HFF-Myc (cell line): ENCODE results near the gene SYT7.

ENCODE experiments used
- DNase-seq: peaks from one replicate; pipeline ENCODE4 v3.0.0-alpha.2; 2011; ENCODE audit warnings: low read depth; ENCODE audit errors: extremely low read depth
- H3K4me3 ChIP-seq: replicated peaks from 2 replicates; pipeline ENCODE4 v1.5.1; 2011; ENCODE audit warnings: low read depth, mild to moderate bottlenecking, control low read depth, low read length
- CTCF ChIP-seq: IDR thresholded peaks from 2 replicates; pipeline ENCODE4 v1.5.1; 2012; ENCODE audit warnings: mild to moderate bottlenecking, low read depth, low read length, control low read depth; ENCODE audit errors: missing control alignments

SYT7 gene

GRCh38 chr11:61609000-61609979 is 28.4 kb upstream of the SYT7 start:
- TF ChIP-seq CTCF: no peak
- no peak overlapping the region for H3K4me3 ChIP-seq
- DNase-seq: no peak

- TF ChIP-seq CTCF: no peak
- no peak overlapping the region for H3K4me3 ChIP-seq
- DNase-seq: no peak
Observed at GRCh38 chr11:61607920-61608599, 27.2 kb upstream of the SYT7 start.

GRCh38 chr11:61607426-61607825 is 26.6 kb upstream of the SYT7 start:
- no peak for DNase-seq
- no peak for TF ChIP-seq CTCF
- no peak overlapping the region for H3K4me3 ChIP-seq

GRCh38 chr11:61603667-61604066 is 22.8 kb upstream of the SYT7 start:
- no peak overlapping the region for H3K4me3 ChIP-seq
- TF ChIP-seq CTCF: no peak
- no peak for DNase-seq

DNA sequence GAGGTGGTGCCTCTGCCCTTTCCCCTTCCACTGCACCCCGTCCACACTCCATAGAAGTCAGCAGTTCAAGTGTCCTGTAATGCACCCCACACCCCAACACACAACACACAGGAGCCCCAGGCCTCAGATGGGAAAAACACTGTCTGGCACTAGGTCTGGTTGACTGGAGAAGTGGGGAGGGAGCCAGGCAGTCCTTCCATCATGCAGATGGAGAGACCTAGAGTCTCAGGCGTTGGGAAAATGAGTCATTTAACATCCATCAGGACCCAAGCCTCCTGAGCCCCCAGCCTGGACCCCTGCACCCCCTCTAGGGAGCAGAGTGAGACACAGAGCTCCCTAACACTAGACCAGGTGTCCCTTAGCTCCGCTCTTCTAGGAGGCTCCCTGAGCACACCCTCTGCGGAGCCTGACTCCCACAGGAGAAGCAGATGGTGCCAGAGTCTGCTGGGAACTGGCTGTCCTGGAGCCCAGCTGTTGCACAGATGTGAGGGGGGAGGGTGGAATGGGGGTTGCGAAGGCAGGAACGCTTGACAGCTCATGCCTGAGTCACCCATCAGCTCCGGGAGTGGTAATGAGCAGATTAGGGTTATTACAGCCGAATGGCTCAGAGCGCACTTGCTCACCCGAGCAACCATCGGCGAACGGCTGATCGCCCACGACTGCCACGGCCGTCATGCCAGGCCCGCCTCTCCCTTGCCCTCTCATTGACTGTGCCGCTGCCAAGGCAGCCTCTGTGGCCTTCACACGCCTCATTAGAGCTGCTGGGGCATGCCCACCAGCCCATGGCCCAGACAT is 22.1 kb upstream of the SYT7 start:
- DNase-seq: peak; percentile 97
- no peak for TF ChIP-seq CTCF
- no peak overlapping the region for H3K4me3 ChIP-seq

- TF ChIP-seq CTCF: no peak
- no peak for DNase-seq
- H3K4me3 ChIP-seq: no peak overlapping the region
Observed at GRCh38 chr11:61601512-61601911, 20.6 kb upstream of the SYT7 start.
